ENCODE measurements around the gene GIN1. TPM values are rescaled to one million over a fixed set of nuclear protein-coding genes. Genes with fewer than 3 reads are reported as not detected.

GIN1 gene
- total and polyA plus RNA-seq, 9 of the 15 experiments (the other 6 are each of a cell fraction or from before 2014, with no cell fraction given), result 2.4 to 9.8 (median 7.8) TPM

DNA sequence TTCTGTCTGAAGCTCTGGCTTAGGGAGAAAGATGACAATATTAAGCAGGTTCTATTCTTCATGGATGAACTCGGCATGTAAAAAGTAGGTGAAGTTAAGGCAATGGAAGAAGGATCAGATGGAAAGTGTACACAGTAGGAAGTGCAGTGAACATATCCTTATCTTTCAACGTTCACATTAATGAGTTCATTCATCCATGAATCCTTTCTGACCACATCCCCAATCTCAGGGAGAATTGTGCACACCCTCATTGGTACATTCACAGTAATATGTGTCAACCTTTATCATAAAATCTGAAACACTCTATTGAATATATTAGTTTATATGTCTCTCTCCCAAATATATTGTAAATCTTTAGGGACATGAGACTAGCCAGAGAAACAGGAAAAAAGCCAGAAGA, 5.5 kb downstream of the GIN1 start (continued):
- TF ChIP-seq, protein P1, sequence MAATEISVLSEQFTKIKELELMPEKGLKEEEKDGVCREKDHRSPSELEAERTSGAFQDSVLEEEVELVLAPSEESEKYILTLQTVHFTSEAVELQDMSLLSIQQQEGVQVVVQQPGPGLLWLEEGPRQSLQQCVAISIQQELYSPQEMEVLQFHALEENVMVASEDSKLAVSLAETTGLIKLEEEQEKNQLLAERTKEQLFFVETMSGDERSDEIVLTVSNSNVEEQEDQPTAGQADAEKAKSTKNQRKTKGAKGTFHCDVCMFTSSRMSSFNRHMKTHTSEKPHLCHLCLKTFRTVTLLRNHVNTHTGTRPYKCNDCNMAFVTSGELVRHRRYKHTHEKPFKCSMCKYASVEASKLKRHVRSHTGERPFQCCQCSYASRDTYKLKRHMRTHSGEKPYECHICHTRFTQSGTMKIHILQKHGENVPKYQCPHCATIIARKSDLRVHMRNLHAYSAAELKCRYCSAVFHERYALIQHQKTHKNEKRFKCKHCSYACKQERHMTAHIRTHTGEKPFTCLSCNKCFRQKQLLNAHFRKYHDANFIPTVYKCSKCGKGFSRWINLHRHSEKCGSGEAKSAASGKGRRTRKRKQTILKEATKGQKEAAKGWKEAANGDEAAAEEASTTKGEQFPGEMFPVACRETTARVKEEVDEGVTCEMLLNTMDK (IDR thresholded peaks at IDR 0.05; ENCODE audit: borderline replicate concordance, insufficient read depth, low read depth, low read length, poor library complexity, severe bottlenecking), result no peak
- TF ChIP-seq HNRNPK (IDR thresholded peaks at IDR 0.05; ENCODE audit: low read depth, low read length, poor library complexity, severe bottlenecking), result no peak
- TF ChIP-seq ZNF197 (CRISPR knock-in tag; IDR thresholded peaks at IDR 0.05; ENCODE audit: low read depth), result no peak
- no peak for TF ChIP-seq BHLHE40 (IDR thresholded peaks at IDR 0.05; ENCODE audit: low read length)
- no peak for TF ChIP-seq SREBF2 (CRISPR knock-in tag; IDR thresholded peaks at IDR 0.05)
- no peak for TF ChIP-seq CEBPG (CRISPR knock-in tag; IDR thresholded peaks at IDR 0.05)
- peak in 1 of 2 experiments; percentile 51; a peak in 1 of 4 replicates for TF ChIP-seq CEBPG (tag; conservative IDR thresholded peaks at IDR 0.05 in 1 of 2, IDR thresholded peaks at IDR 0.05 in 1 of 2)
- 0 out of 2 replicates have a peak, but pooled peaks have one; percentile 78 for TF ChIP-seq ZKSCAN8 (CRISPR knock-in tag; IDR thresholded peaks at IDR 0.05)
- no peak for TF ChIP-seq ARID2 (IDR thresholded peaks at IDR 0.05)
- TF ChIP-seq NFYB (IDR thresholded peaks at IDR 0.05; ENCODE audit: extremely low read depth, insufficient read length), result no peak
- no peak for TF ChIP-seq CHD2 (IDR thresholded peaks at IDR 0.05; ENCODE audit: low read depth, low read length)
- TF ChIP-seq ZNF589 (CRISPR knock-in tag; IDR thresholded peaks at IDR 0.05; ENCODE audit: low read depth), result 0 out of 2 replicates have a peak, but pooled peaks have one; percentile 54
- no peak for TF ChIP-seq ZNF384 (IDR thresholded peaks at IDR 0.05; ENCODE audit: low read depth, low read length)
- peak; percentile 84; the same call in 1 of the 2 replicates for TF ChIP-seq RNF2 (IDR thresholded peaks at IDR 0.05)
- no peak for TF ChIP-seq BMI1 (IDR thresholded peaks at IDR 0.05; ENCODE audit: low read length)
- no peak for TF ChIP-seq PHF21A (IDR thresholded peaks at IDR 0.05; ENCODE audit: borderline replicate concordance, low read depth)
- no peak for TF ChIP-seq RBBP5 (IDR thresholded peaks at IDR 0.05; ENCODE audit: borderline replicate concordance, insufficient read depth, low read length, poor library complexity, severe bottlenecking)
- TF ChIP-seq GABPB2 (CRISPR knock-in tag; conservative IDR thresholded peaks at IDR 0.05), result no peak
- TF ChIP-seq, protein P2, sequence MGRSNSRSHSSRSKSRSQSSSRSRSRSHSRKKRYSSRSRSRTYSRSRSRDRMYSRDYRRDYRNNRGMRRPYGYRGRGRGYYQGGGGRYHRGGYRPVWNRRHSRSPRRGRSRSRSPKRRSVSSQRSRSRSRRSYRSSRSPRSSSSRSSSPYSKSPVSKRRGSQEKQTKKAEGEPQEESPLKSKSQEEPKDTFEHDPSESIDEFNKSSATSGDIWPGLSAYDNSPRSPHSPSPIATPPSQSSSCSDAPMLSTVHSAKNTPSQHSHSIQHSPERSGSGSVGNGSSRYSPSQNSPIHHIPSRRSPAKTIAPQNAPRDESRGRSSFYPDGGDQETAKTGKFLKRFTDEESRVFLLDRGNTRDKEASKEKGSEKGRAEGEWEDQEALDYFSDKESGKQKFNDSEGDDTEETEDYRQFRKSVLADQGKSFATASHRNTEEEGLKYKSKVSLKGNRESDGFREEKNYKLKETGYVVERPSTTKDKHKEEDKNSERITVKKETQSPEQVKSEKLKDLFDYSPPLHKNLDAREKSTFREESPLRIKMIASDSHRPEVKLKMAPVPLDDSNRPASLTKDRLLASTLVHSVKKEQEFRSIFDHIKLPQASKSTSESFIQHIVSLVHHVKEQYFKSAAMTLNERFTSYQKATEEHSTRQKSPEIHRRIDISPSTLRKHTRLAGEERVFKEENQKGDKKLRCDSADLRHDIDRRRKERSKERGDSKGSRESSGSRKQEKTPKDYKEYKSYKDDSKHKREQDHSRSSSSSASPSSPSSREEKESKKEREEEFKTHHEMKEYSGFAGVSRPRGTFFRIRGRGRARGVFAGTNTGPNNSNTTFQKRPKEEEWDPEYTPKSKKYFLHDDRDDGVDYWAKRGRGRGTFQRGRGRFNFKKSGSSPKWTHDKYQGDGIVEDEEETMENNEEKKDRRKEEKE (IDR thresholded peaks at IDR 0.05; ENCODE audit: borderline replicate concordance in 1 of 2, control insufficient read depth in 1 of 2, low read depth in 2 of 2, low read length in 1 of 2), result no peak
- TF ChIP-seq, protein P3, sequence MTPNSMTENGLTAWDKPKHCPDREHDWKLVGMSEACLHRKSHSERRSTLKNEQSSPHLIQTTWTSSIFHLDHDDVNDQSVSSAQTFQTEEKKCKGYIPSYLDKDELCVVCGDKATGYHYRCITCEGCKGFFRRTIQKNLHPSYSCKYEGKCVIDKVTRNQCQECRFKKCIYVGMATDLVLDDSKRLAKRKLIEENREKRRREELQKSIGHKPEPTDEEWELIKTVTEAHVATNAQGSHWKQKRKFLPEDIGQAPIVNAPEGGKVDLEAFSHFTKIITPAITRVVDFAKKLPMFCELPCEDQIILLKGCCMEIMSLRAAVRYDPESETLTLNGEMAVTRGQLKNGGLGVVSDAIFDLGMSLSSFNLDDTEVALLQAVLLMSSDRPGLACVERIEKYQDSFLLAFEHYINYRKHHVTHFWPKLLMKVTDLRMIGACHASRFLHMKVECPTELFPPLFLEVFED (CRISPR knock-in tag; conservative IDR thresholded peaks at IDR 0.05), result no peak
- TF ChIP-seq KDM1A (IDR thresholded peaks at IDR 0.05), result 0 out of 4 replicates have a peak, but pooled peaks of 1 of the 2 experiments have one; percentile 21
- TF ChIP-seq CBX2 (IDR thresholded peaks at IDR 0.05; ENCODE audit: insufficient read depth, low read length, poor library complexity, severe bottlenecking), result no peak
- TF ChIP-seq MTA3 (IDR thresholded peaks at IDR 0.05; ENCODE audit: borderline replicate concordance), result no peak
